Adipocyte (in vitro differentiated cells): ENCODE data around the gene RBMXL2.

ENCODE experiments used
- DNase-seq: peaks from one replicate; pipeline ENCODE4 v3.0.0-alpha.2; 2015; ENCODE audit warnings: low read depth
- H3K27me3 ChIP-seq: replicated peaks from 2 replicates; pipeline ENCODE4 v1.7.0; 2013; ENCODE audit warnings: mild to moderate bottlenecking, low read length, moderate library complexity; ENCODE audit not compliant: control insufficient read depth, insufficient read depth
- H3K36me3 ChIP-seq: 2 replicates; pipeline ENCODE4 v1.7.0; 2013; ENCODE audit warnings: low read length, mild to moderate bottlenecking, moderate library complexity; ENCODE audit not compliant: control insufficient read depth, insufficient read depth, severe bottlenecking
- H3K4me1 ChIP-seq: 2 replicates; pipeline ENCODE4 v1.7.0; 2013; ENCODE audit warnings: mild to moderate bottlenecking, low read length, moderate library complexity; ENCODE audit not compliant: control insufficient read depth, insufficient read depth
- H3K4me3 ChIP-seq: 2 replicates; pipeline ENCODE4 v1.7.0; 2013; ENCODE audit warnings: mild to moderate bottlenecking, low read length, moderate library complexity
- H3K9ac ChIP-seq: 2 replicates; pipeline ENCODE4 v1.7.0; 2013; ENCODE audit warnings: mild to moderate bottlenecking, low read length, moderate library complexity
- H3K9me3 ChIP-seq: 2 replicates; pipeline ENCODE4 v1.7.0; 2013; ENCODE audit warnings: mild to moderate bottlenecking, low read length, moderate library complexity; ENCODE audit not compliant: control insufficient read depth

Gene RBMXL2

DNA sequence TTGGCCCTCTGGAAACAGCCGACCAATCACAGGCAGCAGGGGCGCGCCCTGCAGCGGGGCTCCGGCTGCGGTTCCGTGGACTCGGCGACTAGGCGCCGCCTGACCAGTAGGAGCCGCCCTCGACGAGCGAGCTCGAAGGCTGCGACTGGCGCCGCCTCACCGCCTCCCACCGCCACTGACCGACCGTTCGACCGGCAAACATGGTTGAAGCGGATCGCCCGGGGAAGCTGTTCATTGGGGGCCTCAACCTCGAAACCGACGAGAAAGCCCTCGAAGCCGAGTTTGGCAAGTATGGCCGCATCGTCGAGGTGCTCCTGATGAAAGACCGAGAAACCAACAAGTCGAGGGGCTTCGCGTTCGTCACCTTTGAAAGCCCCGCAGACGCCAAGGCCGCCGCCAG is at the start of gene RBMXL2:
TSS of gene RBMXL2 (plus strand) at position 78 of the 400 bp plus-strand sequence. CDS start at position 201, 123 bp downstream.
- Histone ChIP-seq H3K27me3 (peaks cover 26% of the 10 kb centered on the region), H3K4me1 (no peaks in the 10 kb centered on the region), H3K36me3 (no peaks in the 10 kb centered on the region), H3K9me3 (no peaks in the 10 kb centered on the region), H3K4me3 (no peak within 1 kb of the TSS), H3K9ac (no peak within 1 kb of the TSS)
- no peak for DNase-seq

DNA sequence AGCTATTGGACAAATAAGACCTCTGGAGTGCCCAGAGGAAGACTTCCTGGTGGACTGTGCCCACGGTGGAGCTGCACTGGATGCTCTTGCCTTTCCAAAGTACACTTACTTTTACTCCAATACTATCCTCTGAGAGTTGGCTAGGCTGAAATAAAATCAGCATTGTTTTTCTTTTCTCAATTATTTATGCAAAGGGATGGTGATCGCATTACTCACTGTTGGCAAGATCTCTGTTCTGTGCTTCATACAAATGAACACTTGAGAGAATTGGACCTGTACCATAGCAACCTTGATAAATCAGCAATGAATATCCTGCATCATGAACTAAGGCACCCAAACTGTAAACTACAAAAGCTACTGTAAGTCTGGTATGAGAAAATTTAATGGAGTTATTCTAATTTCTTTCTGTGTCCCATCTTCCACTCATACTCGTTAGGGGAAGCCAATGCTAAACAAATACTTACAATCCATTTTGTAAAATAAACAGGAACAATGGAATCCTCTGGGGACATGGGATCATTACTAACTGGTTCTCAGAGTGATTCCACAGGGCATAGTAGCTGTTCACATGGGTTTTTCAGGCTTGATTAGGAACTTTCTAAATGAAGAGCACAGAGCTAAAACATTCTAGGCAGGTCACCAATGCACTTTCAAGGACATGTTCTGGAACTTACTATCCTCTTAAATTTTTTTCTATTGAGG is 42.2 kb upstream of the RBMXL2 start:
- no peaks in the 10 kb centered on the region for H3K27me3 ChIP-seq

DNA sequence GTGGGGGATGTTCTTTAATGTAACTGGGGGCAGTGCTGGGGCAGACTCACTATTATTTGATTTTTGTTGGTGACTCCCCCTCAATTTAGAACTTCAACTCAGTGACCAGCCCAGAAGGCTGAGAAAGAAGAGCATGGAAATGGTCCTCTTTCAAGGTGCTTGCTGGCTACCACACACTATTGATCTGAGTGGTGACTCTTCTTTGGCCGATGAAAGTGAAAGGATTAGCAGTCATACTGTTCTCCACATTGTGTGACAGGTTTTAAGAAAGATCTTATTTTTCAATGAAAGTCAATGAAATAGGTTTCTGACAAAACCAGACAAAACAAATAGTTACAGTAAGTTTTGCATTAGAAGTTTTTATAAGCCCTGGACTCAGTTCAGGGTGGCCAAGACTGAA is 38.6 kb upstream of the RBMXL2 start:
- no peak overlapping the region for H3K4me3 ChIP-seq

More for the DNA sequence above, 42.2 kb upstream of the RBMXL2 start:
- Histone ChIP-seq H3K9ac (no peak overlapping the region), H3K9me3 (no peaks in the 10 kb centered on the region), H3K4me1 (peaks cover 3% of the 10 kb centered on the region), H3K4me3 (no peak overlapping the region), H3K36me3 (no peaks in the 10 kb centered on the region)
- peak; percentile 44 for DNase-seq

DNA sequence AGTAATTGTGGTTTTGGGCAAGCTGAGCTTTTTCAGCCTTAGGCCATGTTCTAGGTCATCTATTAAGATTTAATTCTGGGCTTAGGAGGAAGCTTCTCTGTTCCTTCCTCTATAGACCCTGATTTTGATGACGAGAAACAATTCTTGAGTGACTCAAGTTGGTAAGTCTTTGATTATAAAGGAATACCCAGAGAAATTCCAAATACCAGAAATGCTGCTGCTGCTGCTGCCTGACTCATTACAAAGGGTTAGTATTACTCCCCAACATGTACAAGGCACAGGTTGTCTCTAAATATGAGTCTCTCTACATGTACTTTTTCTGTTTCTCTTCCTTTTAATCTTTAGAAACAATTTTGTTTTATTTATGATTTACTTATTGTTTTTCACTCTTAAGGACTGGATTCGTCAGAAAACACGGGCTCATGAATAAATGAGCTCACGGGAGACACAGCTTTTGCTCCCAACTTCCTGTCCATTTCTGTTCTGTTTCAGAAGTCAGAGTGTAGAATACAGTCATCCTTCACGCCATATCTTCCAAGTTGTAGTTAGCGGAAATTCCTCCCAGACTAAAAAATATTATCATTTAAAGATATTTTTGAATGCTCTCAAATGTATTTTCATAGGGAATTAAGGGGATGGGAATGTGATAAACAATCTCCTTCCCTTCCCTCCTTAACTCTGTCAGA is 31.8 kb upstream of the RBMXL2 start:
- Histone ChIP-seq H3K27me3 (no peaks in the 10 kb centered on the region), H3K4me1 (peaks cover 11% of the 10 kb centered on the region), H3K9me3 (no peaks in the 10 kb centered on the region), H3K36me3 (no peaks in the 10 kb centered on the region), H3K9ac (no peak overlapping the region), H3K4me3 (no peak overlapping the region)
- DNase-seq: no peak

More for the DNA sequence above, 38.6 kb upstream of the RBMXL2 start:
- Histone ChIP-seq H3K9me3 (no peaks in the 10 kb centered on the region), H3K36me3 (no peaks in the 10 kb centered on the region), H3K9ac (no peak overlapping the region), H3K4me1 (peaks cover 3% of the 10 kb centered on the region), H3K27me3 (no peaks in the 10 kb centered on the region)
- DNase-seq: no peak

DNA sequence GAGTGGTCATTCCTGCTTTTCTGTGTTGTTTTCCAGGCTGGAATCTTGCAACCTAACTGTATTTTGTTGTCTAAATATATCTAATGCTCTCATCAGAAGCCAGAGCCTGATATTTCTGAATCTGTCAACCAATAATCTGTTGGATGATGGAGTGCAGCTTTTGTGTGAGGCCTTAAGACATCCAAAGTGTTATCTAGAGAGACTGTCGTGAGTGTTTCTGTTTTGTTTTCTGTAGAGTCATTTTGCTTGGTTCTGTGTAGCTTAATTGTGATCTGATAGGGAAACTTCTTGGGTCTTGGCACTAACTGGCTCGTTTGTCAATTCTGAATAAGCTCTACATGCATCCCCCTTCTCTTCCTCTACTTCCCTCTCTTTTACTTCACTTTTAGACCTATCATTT is 31.2 kb upstream of the RBMXL2 start:
- Histone ChIP-seq H3K27me3 (no peaks in the 10 kb centered on the region), H3K4me1 (peaks cover 11% of the 10 kb centered on the region), H3K4me3 (no peak overlapping the region), H3K9ac (no peak overlapping the region), H3K9me3 (no peaks in the 10 kb centered on the region), H3K36me3 (no peaks in the 10 kb centered on the region)
- DNase-seq: no peak

DNA sequence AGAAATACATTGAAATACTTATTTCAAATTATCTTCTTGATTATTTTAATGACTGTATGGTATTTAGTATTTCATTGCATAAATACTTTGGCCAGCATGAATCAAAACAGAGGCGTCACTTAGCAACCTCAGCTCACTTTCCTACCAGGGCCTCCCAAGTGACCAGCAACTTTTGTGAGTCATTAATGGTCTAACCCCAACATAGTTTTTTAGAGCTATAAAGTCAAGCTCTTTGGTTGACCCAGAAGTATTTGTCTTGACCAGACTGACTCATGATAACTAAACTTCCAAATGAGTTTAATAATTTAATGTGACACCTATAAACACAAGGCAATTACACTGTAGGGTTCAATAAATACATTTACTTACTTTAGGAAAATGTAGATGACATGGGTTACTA is 27.9 kb upstream of the RBMXL2 start:
- Histone ChIP-seq H3K36me3 (no peaks in the 10 kb centered on the region), H3K4me1 (peaks cover 11% of the 10 kb centered on the region), H3K4me3 (no peak overlapping the region), H3K9me3 (no peaks in the 10 kb centered on the region), H3K9ac (no peak overlapping the region), H3K27me3 (no peaks in the 10 kb centered on the region)
- DNase-seq: peak; percentile 9

DNA sequence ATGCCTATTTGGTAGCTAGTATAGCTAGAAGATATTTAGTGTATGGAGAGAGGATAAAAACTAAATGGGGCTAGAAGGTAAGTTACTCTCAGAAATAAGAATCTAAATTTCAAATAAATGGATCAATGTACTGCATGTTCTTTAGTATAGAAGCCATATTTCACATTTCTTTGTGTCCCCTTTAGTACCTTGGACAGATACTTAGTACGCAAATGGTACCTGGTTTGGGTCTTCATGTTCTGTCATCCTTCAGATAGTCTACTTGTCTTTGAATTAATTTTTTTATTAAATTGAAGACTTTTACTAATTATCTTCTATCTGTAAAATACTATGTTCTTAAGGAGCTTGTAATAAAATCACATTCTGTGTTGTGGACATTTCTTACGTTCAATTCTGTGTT is 26.3 kb upstream of the RBMXL2 start:
- DNase-seq: no peak
- Histone ChIP-seq H3K4me3 (no peak overlapping the region), H3K27me3 (no peaks in the 10 kb centered on the region)

DNA sequence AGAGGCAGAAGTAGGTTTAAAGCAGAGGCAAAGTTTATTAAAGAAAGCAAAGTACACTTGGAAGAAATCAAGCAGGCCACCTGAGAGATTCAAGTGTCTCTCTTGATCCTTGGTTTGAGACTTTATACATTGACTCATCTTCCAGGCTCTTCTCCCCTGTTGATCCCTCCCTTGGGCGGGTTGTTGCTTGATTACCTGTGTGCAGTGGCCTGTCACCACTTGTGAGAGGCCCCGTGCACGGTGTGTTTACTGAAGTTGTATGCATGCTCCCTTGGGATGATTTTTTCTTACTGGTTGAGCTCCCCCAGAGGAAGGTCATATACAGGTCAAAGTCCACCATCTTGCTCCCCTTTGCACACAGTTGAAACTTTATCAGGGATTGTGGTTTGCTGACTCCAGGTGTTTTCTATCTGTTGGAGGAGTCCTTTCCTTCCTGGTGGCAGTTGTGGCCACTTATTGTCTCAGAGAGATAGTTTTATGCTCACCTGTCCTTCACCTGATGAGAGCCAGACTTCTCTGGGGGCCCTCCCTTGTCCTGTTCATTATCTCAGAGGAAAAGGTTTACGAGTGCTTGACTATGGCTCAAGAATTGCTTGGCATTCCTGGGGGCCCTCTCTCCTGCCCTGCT is 16.3 kb upstream of the RBMXL2 start:
- DNase-seq: no peak
- Histone ChIP-seq H3K36me3 (no peaks in the 10 kb centered on the region), H3K4me1 (no peaks in the 10 kb centered on the region), H3K9ac (no peak overlapping the region), H3K4me3 (no peak overlapping the region), H3K9me3 (no peaks in the 10 kb centered on the region), H3K27me3 (peaks cover 8% of the 10 kb centered on the region)

More for the DNA sequence above, 26.3 kb upstream of the RBMXL2 start:
- Histone ChIP-seq H3K9me3 (no peaks in the 10 kb centered on the region), H3K9ac (no peak overlapping the region), H3K4me1 (peaks cover 11% of the 10 kb centered on the region), H3K36me3 (no peaks in the 10 kb centered on the region)

DNA sequence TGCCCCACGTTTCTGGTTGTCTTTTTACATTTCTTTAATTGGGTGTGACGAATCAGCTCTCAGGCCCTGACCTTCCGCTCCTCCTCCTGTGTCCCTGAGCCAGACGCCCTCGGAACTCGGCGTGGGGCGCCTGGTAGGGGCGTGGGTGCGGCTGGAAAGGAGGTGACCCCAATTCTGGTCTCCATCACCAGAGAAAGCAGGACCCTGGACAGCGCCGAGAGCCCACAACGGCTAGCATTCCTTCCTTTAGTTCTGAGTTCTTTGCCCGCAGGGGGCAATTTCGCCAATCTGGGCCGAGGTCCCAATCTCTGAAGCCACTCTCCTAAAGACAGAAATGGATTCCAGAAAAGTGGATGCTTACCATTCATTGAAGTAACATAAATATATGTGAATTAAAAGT is 11.7 kb upstream of the RBMXL2 start:
- Histone ChIP-seq H3K36me3 (no peaks in the 10 kb centered on the region), H3K9me3 (peaks cover 20% of the 10 kb centered on the region), H3K9ac (no peak overlapping the region), H3K4me3 (no peak overlapping the region), H3K27me3 (peaks cover 11% of the 10 kb centered on the region), H3K4me1 (no peaks in the 10 kb centered on the region)
- peak; percentile 4 for DNase-seq

DNA sequence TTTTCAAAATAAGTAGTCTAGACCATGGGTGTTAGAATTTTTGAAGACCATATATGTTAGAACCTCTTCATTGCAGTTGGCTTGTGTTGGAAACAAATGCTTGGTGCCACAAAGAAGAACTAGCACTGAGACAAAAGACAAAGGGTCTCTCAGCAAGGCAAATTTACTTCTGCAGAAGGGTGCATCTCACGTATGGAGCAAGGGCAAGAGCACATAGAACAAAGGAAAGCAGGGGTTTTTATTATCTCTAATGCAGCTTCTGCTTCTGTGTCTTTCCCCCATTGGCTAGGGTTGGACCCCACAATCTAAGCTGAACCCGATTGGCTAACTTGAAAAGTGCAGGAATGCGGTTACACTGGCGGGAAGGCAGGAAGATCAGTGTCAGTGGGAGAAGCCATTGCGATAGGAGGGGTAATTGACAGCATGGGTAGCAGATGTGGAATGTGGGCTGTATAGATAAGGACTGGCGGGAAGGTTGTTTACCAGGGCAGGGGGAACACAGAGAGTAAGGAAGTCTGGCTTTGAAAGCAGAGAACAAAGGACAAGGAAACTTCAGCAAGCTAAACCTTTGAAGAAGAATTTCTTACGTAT is 9.2 kb upstream of the RBMXL2 start:
- no peak for DNase-seq
- Histone ChIP-seq H3K4me3 (no peak overlapping the region), H3K36me3 (no peaks in the 10 kb centered on the region), H3K9ac (no peak overlapping the region), H3K27me3 (peaks cover 8% of the 10 kb centered on the region), H3K4me1 (no peaks in the 10 kb centered on the region), H3K9me3 (peaks cover 20% of the 10 kb centered on the region)

DNA sequence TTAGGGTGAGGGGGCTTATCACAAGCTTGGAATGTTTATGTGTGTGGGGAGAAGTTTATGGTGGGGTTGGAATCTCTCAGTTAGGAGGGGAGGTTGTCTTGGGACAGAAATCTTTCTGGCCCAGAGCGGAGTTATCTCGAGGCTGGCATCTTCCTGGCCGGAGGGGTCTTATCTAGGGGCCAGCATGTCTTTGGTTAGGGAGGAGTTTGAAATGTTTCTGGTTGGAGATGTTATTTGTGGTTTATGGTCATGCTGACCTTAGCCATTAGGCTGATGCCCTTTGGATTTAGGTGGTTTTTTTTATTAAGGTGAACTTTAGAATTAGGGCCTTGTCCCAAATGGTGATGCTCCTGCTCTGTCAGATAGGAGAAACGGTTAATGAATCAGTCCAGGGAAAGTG is 7.9 kb upstream of the RBMXL2 start:
- no peaks in the 10 kb centered on the region for H3K36me3 ChIP-seq
- H3K4me1 ChIP-seq: no peaks in the 10 kb centered on the region
- no peak overlapping the region for H3K9ac ChIP-seq
- H3K4me3 ChIP-seq: no peak overlapping the region
- H3K9me3 ChIP-seq: peaks cover 20% of the 10 kb centered on the region
- no peak for DNase-seq
- H3K27me3 ChIP-seq: peaks cover 8% of the 10 kb centered on the region
